HCT116 (cell line): ENCODE measurements around the gene CCSER1. TPM values are rescaled to one million over a fixed set of nuclear protein-coding genes. Genes with fewer than 3 reads are reported as not detected.

ENCODE experiments used
- ATAC-seq: fragments of 200-7000 bp; cut with Tn5 transposase; 2 replicates; pipeline ENCODE4 v1.9.1; 2020; ENCODE audit warnings: mild to moderate bottlenecking, moderate library complexity
- BruUV-seq: library from RNA; stranded (reverse); fragments of 400-500 nt; replicated peaks from 2 replicates; lab custom pipeline; 2021; lab: Mats Ljungman, UMichigan
- CTCF ChIA-PET: fragments of 300-600 bp; sonication (Branson Sonifier 250); formaldehyde crosslinking; loops from one replicate; lab custom pipeline; 2021; ENCODE audit warnings: antibody characterized with exemption; lab: Charles Lee
- POLR2A ChIA-PET: fragments of 300-600, 350-600 bp; sonication (Branson Sonifier 250); formaldehyde crosslinking; loops from one replicate; lab custom pipeline; 2021; ENCODE audit warnings: antibody characterized with exemption; lab: Charles Lee
- RAD21 ChIA-PET, 2 experiments: fragments of 300-600 bp; sonication (Branson Sonifier 250); formaldehyde crosslinking; loops; one replicate each; lab custom pipeline; 2023; ENCODE audit warnings: low total read pairs in 2 of 2; ENCODE audit not compliant: uncharacterized antibody in 2 of 2, unreplicated experiment in 2 of 2, low non-redundant PET in 1 of 2; lab: Charles Lee
- DNase-seq: peaks from one replicate; pipeline ENCODE4 v3.0.0-alpha.2; 2010; ENCODE audit warnings: low read depth, low spot score
- H2AFZ ChIP-seq: fragments of 200-600 bp; shearing (Covaris generic), sonication (generic); 2 replicates; pipeline ENCODE4 v1.6.1; 2017; ENCODE audit warnings: low read depth, mixed run types, mixed read lengths, antibody characterized with exemption, low read length; ENCODE audit not compliant: poor library complexity, severe bottlenecking
- H3K27ac ChIP-seq: 2 replicates; pipeline ENCODE4 v1.5.1; 2012; ENCODE audit warnings: low read depth, low read length
- H3K27me3 ChIP-seq: fragments of 200-600 bp; sonication (generic); 2 replicates; pipeline ENCODE4 v1.6.1; 2016; ENCODE audit warnings: mixed run types, low read length, mixed read lengths; ENCODE audit not compliant: insufficient read depth
- H3K36me3 ChIP-seq, 2 experiments: fragments of 200-500 bp in 1 of 2; fragments of 200-600 bp in 1 of 2; sonication (Bioruptor generic) in 1 of 2; sonication (generic) in 1 of 2; 2 replicates each; pipeline versions ENCODE4 v1.5.1 to v1.6.1; 2014 to 2016; ENCODE audit warnings: low read length in 2 of 2, inconsistent platforms in 1 of 2, mixed read lengths in 1 of 2, mixed run types in 1 of 2; ENCODE audit not compliant: insufficient read depth in 2 of 2, control insufficient read depth in 1 of 2
- H3K4me1 ChIP-seq, 2 experiments: fragments of 200-600 bp in 1 of 2; sonication (generic) in 1 of 2; 2 replicates each; pipeline versions ENCODE4 v1.5.1 to v1.6.1; 2012 to 2017; ENCODE audit warnings: low read length in 2 of 2, inconsistent platforms in 1 of 2, mild to moderate bottlenecking in 1 of 2, mixed read lengths in 1 of 2, mixed run types in 1 of 2, moderate library complexity in 1 of 2; ENCODE audit not compliant: insufficient read depth in 2 of 2, control insufficient read depth in 1 of 2
- H3K4me2 ChIP-seq: fragments of 200-600 bp; sonication (generic); 2 replicates; pipeline ENCODE4 v1.6.1; 2017; ENCODE audit warnings: mixed run types, low read length, mixed read lengths
- H3K4me3 ChIP-seq, 2 experiments: fragments of 200-600 bp in 1 of 2; sonication (generic) in 1 of 2; replicated peaks in 1 of 2; 2 replicates each; pipeline ENCODE4 v1.5.1; 2011 to 2016; ENCODE audit warnings: low read length in 2 of 2, control low read depth in 1 of 2, low read depth in 1 of 2, mild to moderate bottlenecking in 1 of 2, mixed read lengths in 1 of 2, mixed run types in 1 of 2
- H3K79me2 ChIP-seq: fragments of 200-600 bp; sonication (generic); 2 replicates; pipeline ENCODE4 v1.6.1; 2017; ENCODE audit warnings: mild to moderate bottlenecking, mixed run types, low read length, moderate library complexity, mixed read lengths; ENCODE audit not compliant: insufficient read depth
- H3K9ac ChIP-seq: fragments of 200-600 bp; sonication (generic); 2 replicates; pipeline ENCODE4 v1.6.1; 2016; ENCODE audit warnings: low read length, mixed read lengths
- H3K9me2 ChIP-seq: fragments of 200-600 bp; sonication (generic), shearing (Covaris generic); 2 replicates; pipeline ENCODE4 v1.6.1; 2017; ENCODE audit warnings: mixed run types, mild to moderate bottlenecking, moderate library complexity; ENCODE audit not compliant: insufficient read depth
- H3K9me3 ChIP-seq, 2 experiments: fragments of 200-500 bp in 1 of 2; fragments of 200-600 bp in 1 of 2; sonication (Bioruptor generic) in 1 of 2; sonication (generic) in 1 of 2; 2 replicates each; pipeline ENCODE4 v1.6.1; 2014 to 2017; ENCODE audit warnings: low read length in 2 of 2, mixed read lengths in 2 of 2, inconsistent platforms in 1 of 2, low read depth in 1 of 2, mild to moderate bottlenecking in 1 of 2, mixed run types in 1 of 2, moderate library complexity in 1 of 2; ENCODE audit not compliant: control insufficient read depth in 1 of 2, insufficient read depth in 1 of 2
- H4K20me1 ChIP-seq: fragments of 200-600 bp; sonication (generic), shearing (Covaris generic); 2 replicates; pipeline ENCODE4 v1.6.1; 2017; ENCODE audit warnings: mixed run types, mild to moderate bottlenecking, moderate library complexity; ENCODE audit not compliant: insufficient read depth
- ATF3 ChIP-seq: IDR thresholded peaks from 2 replicates; pipeline ENCODE4 v1.6.1; 2012
- CBX3 ChIP-seq: IDR thresholded peaks from 2 replicates; pipeline ENCODE4 v1.6.1; 2012; ENCODE audit warnings: low read depth
- CEBPB ChIP-seq: IDR thresholded peaks from 2 replicates; pipeline ENCODE4 v1.6.1; 2012; ENCODE audit warnings: low read depth
- EGR1 ChIP-seq: IDR thresholded peaks from 2 replicates; pipeline ENCODE4 v1.6.1; 2012; ENCODE audit warnings: low read depth
- ELF1 ChIP-seq: IDR thresholded peaks from 2 replicates; pipeline ENCODE4 v1.6.1; 2012; ENCODE audit warnings: low read depth, borderline replicate concordance
- EZH2 ChIP-seq: fragments of 200-600 bp; sonication (generic); IDR thresholded peaks from 2 replicates; pipeline ENCODE4 v1.6.1; 2017; ENCODE audit warnings: antibody characterized with exemption, mixed run types
- FOSL1 ChIP-seq: IDR thresholded peaks from 2 replicates; pipeline ENCODE4 v1.6.1; 2012; ENCODE audit warnings: low read depth
- JUND ChIP-seq: IDR thresholded peaks from 2 replicates; pipeline ENCODE4 v1.6.1; 2012
- POLR2A ChIP-seq: IDR thresholded peaks from 2 replicates; pipeline ENCODE4 v1.7.0; 2011; ENCODE audit warnings: borderline replicate concordance; ENCODE audit not compliant: insufficient read depth, insufficient read length; ENCODE audit errors: extremely low read depth
- POLR2AphosphoS5 ChIP-seq: IDR thresholded peaks from 2 replicates; pipeline ENCODE4 v1.6.1; 2011; ENCODE audit warnings: mild to moderate bottlenecking, low read depth, low read length, moderate library complexity
- RAD21 ChIP-seq: IDR thresholded peaks from 2 replicates; pipeline ENCODE4 v1.6.1; 2012; ENCODE audit warnings: low read depth, mild to moderate bottlenecking
- REST ChIP-seq: IDR thresholded peaks from 2 replicates; pipeline ENCODE4 v1.6.1; 2012; ENCODE audit warnings: low read depth
- SIN3A ChIP-seq: IDR thresholded peaks from 2 replicates; pipeline ENCODE4 v1.6.1; 2012; ENCODE audit warnings: low read depth
- SP1 ChIP-seq: IDR thresholded peaks from 2 replicates; pipeline ENCODE4 v1.6.1; 2012; ENCODE audit warnings: low read depth
- SRF ChIP-seq: IDR thresholded peaks from 2 replicates; pipeline ENCODE4 v1.6.1; 2012; ENCODE audit warnings: low read depth
- TCF7L2 ChIP-seq: IDR thresholded peaks from 2 replicates; pipeline ENCODE4 v1.7.0; 2011; ENCODE audit warnings: borderline replicate concordance, inconsistent platforms; ENCODE audit not compliant: insufficient read depth, insufficient read length; ENCODE audit errors: extremely low read depth
- YY1 ChIP-seq: IDR thresholded peaks from 2 replicates; pipeline ENCODE4 v1.6.1; 2011; ENCODE audit warnings: low read length, low read depth, moderate library complexity, mild to moderate bottlenecking; ENCODE audit not compliant: insufficient replicate concordance; ENCODE audit errors: extremely low read depth
- ZBTB33 ChIP-seq: IDR thresholded peaks from 2 replicates; pipeline ENCODE4 v1.6.1; 2011; ENCODE audit warnings: mild to moderate bottlenecking, low read length, moderate library complexity; ENCODE audit not compliant: insufficient replicate concordance; ENCODE audit errors: extremely low read depth
- ZFX ChIP-seq: fragments of 450-650 bp; IDR thresholded peaks from 2 replicates; pipeline ENCODE4 v1.6.1; 2017
- ZNF274 ChIP-seq: fragments of 200-500 bp; sonication (Bioruptor generic); IDR thresholded peaks from 2 replicates; pipeline ENCODE4 v1.6.1; 2014; ENCODE audit warnings: mild to moderate bottlenecking, low read depth, low read length, inconsistent platforms
- intact Hi-C: fragments of 100-400 bp; cut with micrococcal nuclease; formaldehyde crosslinking; loops from 2 replicates; pipeline ENCODE4 v1.10.0; 2022
- total RNA-seq: library from RNA; stranded (reverse); gene quantifications from one replicate; pipeline ENCODE4 v1.2.1, GENCODE V29; 2021; ENCODE audit not compliant: unreplicated experiment
- TF ChIP-seq, protein P1 (sequence below): IDR thresholded peaks from 2 replicates; pipeline ENCODE4 v1.6.1; 2012
- TF ChIP-seq, protein P2 (sequence below), 3 experiments: fragments of 200-600 bp in 1 of 3; sonication (generic) in 1 of 3; IDR thresholded peaks in 2 of 3; conservative IDR thresholded peaks in 1 of 3; 2 replicates each; pipeline ENCODE4 v1.5.1; 2012 to 2017; ENCODE audit warnings: low read depth in 2 of 3, low read length in 2 of 3, antibody characterized with exemption in 1 of 3, borderline replicate concordance in 1 of 3, control low read depth in 1 of 3, mild to moderate bottlenecking in 1 of 3, mixed read lengths in 1 of 3, mixed run types in 1 of 3, moderate library complexity in 1 of 3; ENCODE audit not compliant: insufficient read depth in 1 of 3

CCSER1 gene
- total RNA-seq, 1 experiment from 2014 or later, result 6.7 TPM

DNA sequence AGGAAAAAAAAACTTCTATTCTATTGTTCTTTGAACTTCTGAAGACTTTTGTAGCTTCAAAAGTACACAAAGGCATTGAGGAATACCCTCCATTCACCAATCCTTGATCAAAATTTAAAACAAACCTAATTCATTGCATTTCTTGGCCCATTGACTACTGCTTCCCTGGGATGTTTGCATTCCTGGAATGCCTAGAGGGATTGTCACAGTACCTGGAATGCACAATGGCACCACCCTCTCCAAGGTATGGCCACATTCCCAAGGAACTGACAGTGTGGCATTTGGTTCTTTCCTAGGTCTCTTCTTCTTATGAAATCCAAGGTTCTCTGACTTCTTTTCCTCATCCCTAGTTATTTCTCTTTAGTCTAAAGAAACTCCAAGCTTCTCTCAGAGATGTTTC, 600.7 kb downstream of the CCSER1 start:
- no peak overlapping the region; the same call in 1 of the 2 replicates for H3K27ac ChIP-seq
- ChIA-PET CTCF (no interaction called here), RAD21 (no interaction called here), POLR2A (no interaction called here)
- peaks cover 2 to 19% of the 10 kb centered on the region in 2 experiments; a peak in 3 of 4 replicates for H3K4me1 ChIP-seq
- no peaks in the 10 kb centered on the region for H3K79me2 ChIP-seq
- peak overlapping the region; percentile 35 for H2AFZ ChIP-seq
- H3K36me3 ChIP-seq, result no peaks in the 10 kb centered on the region
- H3K9me2 ChIP-seq, result no peaks in the 10 kb centered on the region; the same call in 1 of the 2 replicates
- DNase-seq (peak; percentile 45), ATAC-seq (peak; percentile 100)
- intact Hi-C loops, result no loop called here
- no peaks in the 10 kb centered on the region for H4K20me1 ChIP-seq
- H3K9ac ChIP-seq, result no peak overlapping the region
- peak overlapping the region; percentile 49 for H3K4me2 ChIP-seq
- BruUV-seq, result no TSS peak
- H3K27me3 ChIP-seq, result no peaks in the 10 kb centered on the region
- peak overlapping the region in 1 of 2 experiments; percentile 21; a peak in 1 of 4 replicates for H3K4me3 ChIP-seq
- no peaks in the 10 kb centered on the region for H3K9me3 ChIP-seq
- TF ChIP-seq JUND (no peak), ATF3 (no peak), FOSL1 (peak; percentile 43), CEBPB (no peak), SP1 (0 out of 2 replicates have a peak, but pooled peaks have one; percentile 19), SIN3A (0 out of 2 replicates have a peak, but pooled peaks have one; percentile 47), POLR2A (no peak), TCF7L2 (no peak), SRF (no peak), YY1 (peak; percentile 27), ZNF274 (no peak), REST (no peak), CBX3 (0 out of 2 replicates have a peak, but pooled peaks have one; percentile 15), RAD21 (no peak), EGR1 (no peak), ZFX (no peak), ZBTB33 (no peak), POLR2AphosphoS5 (no peak), ELF1 (no peak), EZH2 (no peak)
- TF ChIP-seq, protein P1, sequence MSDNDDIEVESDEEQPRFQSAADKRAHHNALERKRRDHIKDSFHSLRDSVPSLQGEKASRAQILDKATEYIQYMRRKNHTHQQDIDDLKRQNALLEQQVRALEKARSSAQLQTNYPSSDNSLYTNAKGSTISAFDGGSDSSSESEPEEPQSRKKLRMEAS, result no peak
- TF ChIP-seq, protein P2, sequence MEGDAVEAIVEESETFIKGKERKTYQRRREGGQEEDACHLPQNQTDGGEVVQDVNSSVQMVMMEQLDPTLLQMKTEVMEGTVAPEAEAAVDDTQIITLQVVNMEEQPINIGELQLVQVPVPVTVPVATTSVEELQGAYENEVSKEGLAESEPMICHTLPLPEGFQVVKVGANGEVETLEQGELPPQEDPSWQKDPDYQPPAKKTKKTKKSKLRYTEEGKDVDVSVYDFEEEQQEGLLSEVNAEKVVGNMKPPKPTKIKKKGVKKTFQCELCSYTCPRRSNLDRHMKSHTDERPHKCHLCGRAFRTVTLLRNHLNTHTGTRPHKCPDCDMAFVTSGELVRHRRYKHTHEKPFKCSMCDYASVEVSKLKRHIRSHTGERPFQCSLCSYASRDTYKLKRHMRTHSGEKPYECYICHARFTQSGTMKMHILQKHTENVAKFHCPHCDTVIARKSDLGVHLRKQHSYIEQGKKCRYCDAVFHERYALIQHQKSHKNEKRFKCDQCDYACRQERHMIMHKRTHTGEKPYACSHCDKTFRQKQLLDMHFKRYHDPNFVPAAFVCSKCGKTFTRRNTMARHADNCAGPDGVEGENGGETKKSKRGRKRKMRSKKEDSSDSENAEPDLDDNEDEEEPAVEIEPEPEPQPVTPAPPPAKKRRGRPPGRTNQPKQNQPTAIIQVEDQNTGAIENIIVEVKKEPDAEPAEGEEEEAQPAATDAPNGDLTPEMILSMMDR (IDR thresholded peaks at IDR 0.05 in 2 of 3, conservative IDR thresholded peaks at IDR 0.05 in 1 of 3; ENCODE audit: borderline replicate concordance in 1 of 3, insufficient read depth in 1 of 3, low read depth in 2 of 3, low read length in 2 of 3), result no peak
